DMS153 treated with DMSO at 0.1 percent for 48 hours (cell line): Measurements from ENCODE around the gene PRKCG.

Experiments used
- DNase-seq: peaks from one replicate; lab custom pipeline; 2025; ENCODE audit not compliant: unreplicated experiment; lab: John Stamatoyannopoulos, UW

The PRKCG gene

DNA sequence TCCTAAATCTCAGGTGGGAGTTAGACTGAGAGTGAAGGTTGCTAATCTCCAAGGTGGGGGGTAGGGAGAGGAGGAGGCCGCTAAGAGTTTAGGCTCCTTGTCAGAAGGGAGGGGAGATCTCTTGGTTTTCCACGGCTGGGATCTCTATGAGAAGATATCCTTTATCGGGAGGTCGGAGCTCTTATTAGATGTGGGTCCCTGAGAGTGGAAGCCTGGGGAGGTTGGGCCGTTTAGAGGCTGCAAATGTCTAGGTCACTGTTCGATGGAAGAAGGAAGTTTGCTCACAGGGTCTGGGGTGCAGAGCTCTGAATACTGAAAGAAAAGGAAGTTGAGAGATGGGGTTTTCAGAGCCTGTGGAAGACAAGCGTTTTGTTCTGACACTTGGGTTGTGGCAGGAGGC, 10.5 kb upstream of the PRKCG start:
- DNase-seq, result no peak

GRCh38 chr19:53872762-53873161, 9.2 kb upstream of the PRKCG start:
- no peak for DNase-seq

DNA sequence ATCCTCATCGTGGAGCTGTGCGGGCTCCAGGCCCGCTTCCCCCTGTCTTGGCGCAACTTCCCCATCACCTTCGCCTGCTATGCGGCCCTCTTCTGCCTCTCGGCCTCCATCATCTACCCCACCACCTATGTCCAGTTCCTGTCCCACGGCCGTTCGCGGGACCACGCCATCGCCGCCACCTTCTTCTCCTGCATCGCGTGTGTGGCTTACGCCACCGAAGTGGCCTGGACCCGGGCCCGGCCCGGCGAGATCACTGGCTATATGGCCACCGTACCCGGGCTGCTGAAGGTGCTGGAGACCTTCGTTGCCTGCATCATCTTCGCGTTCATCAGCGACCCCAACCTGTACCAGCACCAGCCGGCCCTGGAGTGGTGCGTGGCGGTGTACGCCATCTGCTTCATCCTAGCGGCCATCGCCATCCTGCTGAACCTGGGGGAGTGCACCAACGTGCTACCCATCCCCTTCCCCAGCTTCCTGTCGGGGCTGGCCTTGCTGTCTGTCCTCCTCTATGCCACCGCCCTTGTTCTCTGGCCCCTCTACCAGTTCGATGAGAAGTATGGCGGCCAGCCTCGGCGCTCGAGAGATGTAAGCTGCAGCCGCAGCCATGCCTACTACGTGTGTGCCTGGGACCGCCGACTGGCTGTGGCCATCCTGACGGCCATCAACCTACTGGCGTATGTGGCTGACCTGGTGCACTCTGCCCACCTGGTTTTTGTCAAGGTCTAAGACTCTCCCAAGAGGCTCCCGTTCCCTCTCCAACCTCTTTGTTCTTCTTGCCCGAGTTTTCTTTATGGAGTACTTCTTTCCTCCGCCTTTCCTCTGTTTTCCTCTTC, 8.0 kb upstream of the PRKCG start:
- no peak for DNase-seq

DNA sequence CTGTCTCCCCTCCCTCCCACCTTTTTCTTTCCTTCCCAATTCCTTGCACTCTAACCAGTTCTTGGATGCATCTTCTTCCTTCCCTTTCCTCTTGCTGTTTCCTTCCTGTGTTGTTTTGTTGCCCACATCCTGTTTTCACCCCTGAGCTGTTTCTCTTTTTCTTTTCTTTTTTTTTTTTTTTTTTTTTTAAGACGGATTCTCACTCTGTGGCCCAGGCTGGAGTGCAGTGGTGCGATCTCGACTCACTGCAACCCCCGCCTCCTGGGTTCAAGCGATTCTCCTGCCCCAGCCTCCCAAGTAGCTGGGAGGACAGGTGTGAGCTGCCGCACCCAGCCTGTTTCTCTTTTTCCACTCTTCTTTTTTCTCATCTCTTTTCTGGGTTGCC, 7.4 kb upstream of the PRKCG start:
- DNase-seq, result no peak

- no peak for DNase-seq
Measured at GRCh38 chr19:53875602-53876325, 6.2 kb upstream of the PRKCG start.

DNA sequence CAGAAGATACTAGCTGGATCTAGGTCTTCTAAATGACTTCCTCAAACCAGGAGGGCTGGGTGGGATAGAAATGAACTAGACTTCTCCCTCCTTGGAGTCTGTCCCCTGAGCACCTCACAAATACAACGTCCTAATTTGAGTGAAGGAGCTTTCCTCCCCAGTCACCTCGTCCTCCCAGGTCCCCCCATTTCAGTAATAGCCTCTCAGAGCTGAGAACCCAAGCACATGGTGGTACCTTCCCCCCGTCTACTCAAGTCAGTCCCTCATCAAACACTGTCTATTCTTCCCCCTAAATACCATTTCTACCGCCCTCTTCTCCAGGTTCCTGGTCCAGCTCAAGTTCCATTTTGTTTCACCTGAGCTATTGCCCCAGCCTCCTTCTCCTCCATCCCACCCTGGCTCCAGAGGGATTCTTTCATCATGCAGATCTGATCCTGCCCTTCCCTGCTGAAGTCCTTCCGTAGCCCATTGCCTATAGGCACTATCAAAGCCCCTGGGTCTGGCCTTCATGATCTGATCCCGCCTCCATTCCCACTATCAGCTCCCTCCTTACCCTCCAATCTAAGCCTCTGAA, 5.3 kb upstream of the PRKCG start:
- DNase-seq, result no peak

- DNase-seq, result no peak
Measured at GRCh38 chr19:53877361-53877766, 4.6 kb upstream of the PRKCG start.

DNA sequence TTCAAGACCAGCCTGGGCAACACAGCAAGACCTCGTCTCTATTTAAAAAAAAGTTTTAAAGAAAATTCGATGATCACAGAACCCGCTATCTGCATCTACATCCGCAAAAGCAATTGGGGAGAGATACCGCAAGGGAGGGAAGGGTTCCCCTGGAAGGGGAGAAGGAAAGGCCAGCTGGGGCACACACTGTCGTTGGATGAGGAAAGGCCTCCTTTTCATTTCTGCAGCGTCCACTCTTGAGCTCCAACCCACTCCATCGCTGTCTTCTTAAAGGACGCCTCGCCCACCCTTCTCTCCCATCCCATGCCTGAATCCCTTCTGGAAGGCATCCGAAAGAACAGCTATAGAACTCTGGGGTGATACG, 3.2 kb upstream of the PRKCG start:
- DNase-seq, result no peak

DNA sequence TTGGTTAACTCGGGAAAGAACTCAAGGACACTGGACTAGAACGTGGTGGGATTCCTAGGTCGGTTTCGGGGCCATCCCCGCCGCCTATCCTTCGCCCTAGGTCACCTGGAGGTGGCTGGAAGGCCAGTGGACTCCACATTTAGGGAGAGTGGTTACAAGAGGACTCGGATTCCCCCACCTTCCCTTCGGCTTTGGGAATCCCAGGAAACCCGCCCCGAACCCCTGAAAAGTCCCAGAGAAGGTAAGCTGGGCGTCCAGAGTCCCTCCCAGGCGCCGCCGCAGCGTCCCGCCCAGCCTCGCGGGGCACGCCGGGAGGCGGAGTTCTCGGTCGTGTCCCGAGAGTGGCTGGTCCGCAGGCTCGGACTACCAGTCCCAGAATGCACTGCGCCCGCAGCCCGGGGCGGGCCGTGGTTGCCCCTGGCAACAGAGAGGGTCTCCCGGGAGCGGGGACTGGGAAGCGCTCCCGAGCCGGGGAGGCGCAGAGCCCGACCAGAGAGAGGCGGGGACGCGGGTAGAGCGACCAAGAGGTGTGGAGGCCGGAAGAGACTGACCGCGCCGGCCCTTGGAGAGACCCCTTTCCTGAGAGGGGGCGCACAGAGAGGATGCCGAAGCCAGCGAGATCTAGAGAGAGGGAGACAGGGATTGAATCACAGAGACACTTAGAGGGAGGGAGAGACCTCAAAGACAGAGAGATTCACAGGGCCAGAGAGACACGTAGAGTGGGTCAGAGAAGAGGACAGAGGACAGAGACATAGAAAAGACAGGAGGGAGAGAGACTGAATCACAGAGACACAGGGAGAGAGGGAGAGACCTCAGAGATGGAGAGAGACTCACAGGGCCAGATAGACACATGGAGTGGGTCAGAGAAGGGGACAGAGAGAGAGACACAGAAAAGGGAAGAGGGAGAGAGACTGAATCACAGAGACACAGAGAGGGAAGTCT, 2.6 kb upstream of the PRKCG start:
- peak; percentile 73 for DNase-seq

- DNase-seq, result peak; percentile 16
Measured at GRCh38 chr19:53880711-53881481, 1.1 kb upstream of the PRKCG start.

- DNase-seq, result no peak
Measured at GRCh38 chr19:53882391-53883050, 524 bp downstream of the PRKCG start.

GRCh38 chr19:53883231-53883661, 1.2 kb downstream of the PRKCG start:
- DNase-seq, result no peak

GRCh38 chr19:53883741-53884140, 1.7 kb downstream of the PRKCG start:
- DNase-seq, result no peak

- DNase-seq, result no peak
Measured at GRCh38 chr19:53884256-53884655, 2.3 kb downstream of the PRKCG start.

DNA sequence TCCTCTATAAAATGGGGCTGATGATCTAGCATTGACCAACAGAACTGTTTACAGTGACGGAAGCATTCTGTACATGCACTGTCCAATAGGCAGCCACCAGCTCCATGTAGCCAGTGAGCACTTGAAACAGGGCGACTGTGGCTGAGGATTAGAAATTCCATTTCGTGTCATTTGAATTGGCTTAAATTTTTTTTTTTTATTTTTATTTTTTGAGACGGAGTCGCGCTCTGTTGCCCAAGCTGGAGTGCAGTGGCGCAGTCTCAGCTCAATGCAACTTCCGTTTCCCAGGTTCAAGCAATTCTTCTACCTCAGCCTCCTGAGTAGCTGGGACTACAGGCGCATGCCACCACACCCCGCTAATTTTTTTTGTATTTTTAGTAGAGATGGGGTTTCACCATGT, 3.0 kb downstream of the PRKCG start:
- DNase-seq, result no peak

DNA sequence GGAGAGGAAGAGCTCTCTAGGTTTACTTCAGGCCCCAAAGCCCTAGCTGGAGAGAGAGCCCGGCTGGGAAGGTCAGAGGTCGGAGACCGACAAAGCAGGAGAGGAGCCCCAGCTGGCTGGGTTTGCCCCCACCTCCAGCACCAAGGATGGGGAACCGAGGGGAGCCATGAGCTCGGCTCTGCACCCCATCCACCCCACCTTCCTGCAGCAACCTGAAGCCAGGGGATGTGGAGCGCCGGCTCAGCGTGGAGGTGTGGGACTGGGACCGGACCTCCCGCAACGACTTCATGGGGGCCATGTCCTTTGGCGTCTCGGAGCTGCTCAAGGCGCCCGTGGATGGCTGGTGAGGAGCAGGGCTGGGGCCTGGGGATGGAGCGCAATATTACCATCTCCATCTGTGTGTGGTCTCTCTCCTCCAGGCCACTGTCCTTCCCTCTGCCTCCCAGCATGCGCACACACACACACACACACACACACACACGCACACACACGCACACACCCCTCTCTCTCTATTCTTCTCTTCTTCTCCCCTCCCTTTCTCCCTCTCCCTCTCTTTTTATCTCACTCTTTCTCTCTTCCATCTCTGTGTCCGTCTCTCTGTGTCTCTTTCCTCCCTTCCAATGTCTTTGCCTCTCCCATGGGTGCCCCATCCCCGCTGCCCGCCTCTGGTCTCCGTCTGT, 10.4 kb downstream of the PRKCG start:
- no peak for DNase-seq

DNA sequence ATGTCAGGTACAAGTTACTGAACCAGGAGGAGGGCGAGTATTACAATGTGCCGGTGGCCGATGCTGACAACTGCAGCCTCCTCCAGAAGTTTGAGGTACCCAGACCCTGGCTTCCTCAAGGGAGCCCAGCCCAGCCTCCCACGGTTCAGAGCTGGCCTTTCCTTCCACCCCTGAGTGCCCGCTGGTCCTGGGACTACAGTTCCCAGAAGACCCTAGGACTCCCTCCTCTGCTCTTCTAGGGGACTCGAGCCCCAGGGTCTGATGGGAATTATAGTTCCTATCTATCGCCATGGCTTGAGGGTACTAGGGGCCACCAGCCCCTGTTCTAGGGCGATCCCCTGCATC, 11.0 kb downstream of the PRKCG start:
- no peak for DNase-seq

DNA sequence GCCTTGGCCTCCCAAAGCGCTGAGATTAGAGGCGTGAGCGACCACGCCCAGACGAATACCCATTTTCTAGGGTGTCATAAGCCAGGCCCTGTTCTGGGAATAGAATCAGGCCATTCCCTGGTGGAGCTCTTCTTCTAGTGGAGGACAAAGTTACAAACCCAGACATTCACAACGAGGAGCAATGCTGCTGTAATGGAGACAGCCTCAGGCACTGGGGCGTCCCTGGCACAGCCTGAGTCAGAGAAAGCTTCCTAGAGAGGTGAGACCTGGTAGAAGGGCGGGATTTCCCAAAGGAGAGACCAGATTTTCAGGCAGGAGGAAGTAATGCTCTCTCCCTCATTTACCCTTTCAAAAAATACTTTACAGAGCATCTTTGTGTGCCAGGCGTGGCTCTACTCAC, 12.7 kb downstream of the PRKCG start:
- DNase-seq, result no peak

- no peak for DNase-seq
Measured at GRCh38 chr19:53896682-53897081, 14.7 kb downstream of the PRKCG start.
